GM21717 (cell line): ENCODE results near the gene UBE2Z.
A peak's percentile ranks its signal among the peaks of the same experiment; 100 is the strongest.
"Not testable (repeated sequence)": the region's sequence is repeated elsewhere in the genome, so short reads cannot be mapped to it uniquely, and the experiment has no call there.

Experiments
- ATAC-seq: cut with Tn5 transposase; IDR thresholded peaks from one replicate; pipeline ENCODE4 v1.9.1; 2021; ENCODE audit warnings: mild to moderate bottlenecking, moderate library complexity; ENCODE audit not compliant: unreplicated experiment

The UBE2Z gene

DNA sequence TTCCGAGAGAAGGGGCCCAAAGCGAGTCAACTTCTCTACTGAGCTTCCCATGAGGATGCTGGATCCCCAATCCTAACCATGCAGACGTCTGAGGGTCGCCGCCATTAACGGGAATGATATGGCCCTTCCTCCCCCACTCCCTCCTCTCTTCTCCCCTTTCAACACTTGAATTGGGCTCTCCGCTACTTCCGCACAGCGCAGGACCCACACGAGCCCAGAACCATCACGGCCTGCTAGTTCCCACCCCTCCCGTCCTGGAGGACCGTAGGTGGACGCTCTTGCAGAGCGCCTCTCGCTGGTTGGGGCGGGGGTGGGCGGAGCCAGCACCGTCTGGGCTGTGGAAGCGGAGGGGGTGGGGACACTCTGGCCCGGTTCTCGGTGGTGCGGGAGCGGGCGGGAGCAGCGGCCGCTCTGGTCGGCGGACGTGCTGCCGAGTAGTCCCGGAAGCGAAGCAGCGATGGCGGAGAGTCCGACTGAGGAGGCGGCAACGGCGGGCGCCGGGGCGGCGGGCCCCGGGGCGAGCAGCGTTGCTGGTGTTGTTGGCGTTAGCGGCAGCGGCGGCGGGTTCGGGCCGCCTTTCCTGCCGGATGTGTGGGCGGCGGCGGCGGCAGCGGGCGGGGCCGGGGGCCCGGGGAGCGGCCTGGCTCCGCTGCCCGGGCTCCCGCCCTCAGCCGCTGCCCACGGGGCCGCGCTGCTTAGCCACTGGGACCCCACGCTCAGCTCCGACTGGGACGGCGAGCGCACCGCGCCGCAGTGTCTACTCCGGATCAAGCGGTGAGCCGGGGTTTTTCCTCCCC lies at the start of gene UBE2Z:
Gene UBE2Z, plus strand, starts transcription at position 361 of the 797 bp plus-strand sequence. Its CDS starts 97 bp downstream, at position 458.
- ATAC-seq, result peak; percentile 71

DNA sequence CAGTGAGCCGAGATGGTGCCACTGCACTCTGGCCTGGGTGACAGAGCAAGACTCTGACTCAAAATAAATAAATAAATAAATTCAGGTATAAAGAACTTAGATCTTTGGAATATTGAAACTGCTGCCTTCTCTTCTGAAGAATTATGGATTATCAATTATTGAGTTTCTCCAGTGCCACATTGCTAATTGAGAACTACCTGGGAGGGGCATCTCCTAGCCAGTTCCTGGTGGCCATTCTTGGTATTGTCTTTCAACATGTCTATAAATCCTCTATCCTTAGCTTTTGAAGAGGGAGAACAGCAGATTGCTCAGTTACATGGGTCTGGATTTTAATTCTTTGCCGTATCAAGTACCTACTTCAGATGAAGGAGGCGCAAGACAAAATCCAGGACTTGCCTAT lies 48.2 kb upstream of the UBE2Z start:
- no peak for ATAC-seq

DNA sequence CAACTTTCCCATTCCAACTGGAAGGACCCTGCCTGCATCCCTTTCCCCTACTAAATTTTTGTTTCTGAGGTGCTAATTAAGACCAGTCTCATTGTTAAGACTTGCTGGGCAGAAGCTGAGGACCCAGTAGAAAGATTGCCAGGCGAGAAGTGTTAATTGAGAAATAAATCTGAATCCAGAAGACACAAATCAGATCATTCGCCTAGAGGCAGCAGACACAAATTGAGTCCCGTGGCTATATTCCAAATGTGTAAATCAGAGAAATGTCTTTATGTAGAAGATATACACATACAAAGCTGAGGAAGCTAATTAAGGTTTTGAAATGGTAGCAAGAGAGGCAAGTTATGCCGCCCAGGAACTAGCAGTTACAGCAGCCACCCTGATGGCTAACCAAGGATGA lies 47.8 kb upstream of the UBE2Z start:
- no peak for ATAC-seq

DNA sequence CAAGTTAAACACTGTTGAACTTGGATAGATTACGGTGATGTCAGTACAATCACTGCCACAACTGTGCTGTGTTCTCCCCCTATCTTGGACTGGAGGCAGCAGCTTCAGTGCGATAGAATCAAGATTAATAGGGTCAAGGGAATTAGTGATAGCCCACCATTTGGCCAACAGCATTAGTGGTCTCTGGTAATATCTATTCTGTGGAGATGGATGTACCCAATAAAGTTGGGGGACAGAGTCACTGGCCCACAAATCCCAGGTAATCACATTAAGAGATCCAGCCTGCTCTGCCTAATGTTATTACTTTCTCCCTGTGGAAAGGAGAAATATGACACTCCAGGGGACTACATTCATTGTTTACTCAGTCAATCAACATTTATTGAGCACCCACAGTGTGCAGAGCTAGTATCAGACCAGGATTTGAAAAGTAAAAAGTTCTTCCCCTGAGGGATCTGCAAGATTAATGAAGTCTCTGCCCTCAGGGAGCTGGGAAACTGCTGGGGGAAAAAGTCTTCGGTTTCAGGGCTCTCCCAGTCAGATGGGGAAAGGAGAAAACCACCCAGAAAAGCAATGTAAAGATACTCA lies 39.2 kb upstream of the UBE2Z start:
- ATAC-seq, result no peak

DNA sequence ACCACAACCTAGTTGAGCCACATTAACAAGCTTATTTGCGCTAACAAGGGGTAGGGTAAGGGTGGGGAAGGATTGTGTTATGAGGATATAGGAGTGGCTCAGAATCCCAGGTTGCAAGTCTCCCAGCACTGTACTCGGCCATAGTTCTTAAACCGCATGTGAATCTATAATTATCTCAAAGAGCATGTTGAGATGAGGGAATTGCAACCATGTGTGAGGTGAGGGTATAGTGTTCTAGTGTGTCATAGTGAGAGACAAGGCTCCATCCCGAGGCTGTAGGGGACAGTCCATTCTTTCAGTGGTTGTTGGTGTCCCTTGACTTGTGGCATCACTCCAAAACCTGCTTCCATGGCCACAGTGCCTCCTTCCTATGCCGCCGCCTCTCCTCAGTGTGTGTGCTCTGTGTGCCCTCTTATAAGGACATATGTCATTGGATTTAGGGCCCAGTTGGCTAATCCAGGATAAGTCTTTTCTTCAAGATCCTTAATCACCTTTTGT lies 38.3 kb upstream of the UBE2Z start:
- no peak for ATAC-seq

DNA sequence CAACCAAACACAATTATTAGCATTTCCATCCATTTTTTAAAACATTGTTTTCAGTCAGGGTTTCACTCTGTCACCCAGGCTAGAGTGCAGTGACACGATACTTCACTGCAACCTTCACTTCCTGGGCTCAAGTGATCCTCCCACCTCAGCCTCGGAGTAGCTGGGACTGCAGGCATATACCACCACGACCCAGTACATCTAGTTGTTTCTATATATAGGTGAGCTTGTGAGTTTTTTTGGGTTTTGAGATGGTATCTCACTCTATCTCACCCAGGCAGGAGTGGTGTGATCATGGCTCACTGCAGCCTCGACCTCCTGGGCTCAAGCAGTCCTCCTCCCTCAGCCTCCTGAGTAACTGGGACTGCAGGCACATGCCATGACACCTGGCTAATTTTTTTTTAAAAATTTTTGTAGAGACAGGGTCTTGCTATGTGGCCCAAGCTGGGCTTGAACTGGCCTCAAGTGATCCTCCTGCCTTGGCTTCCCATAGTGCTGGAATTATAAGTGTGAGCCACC lies 37.1 kb upstream of the UBE2Z start:
- no peak for ATAC-seq

DNA sequence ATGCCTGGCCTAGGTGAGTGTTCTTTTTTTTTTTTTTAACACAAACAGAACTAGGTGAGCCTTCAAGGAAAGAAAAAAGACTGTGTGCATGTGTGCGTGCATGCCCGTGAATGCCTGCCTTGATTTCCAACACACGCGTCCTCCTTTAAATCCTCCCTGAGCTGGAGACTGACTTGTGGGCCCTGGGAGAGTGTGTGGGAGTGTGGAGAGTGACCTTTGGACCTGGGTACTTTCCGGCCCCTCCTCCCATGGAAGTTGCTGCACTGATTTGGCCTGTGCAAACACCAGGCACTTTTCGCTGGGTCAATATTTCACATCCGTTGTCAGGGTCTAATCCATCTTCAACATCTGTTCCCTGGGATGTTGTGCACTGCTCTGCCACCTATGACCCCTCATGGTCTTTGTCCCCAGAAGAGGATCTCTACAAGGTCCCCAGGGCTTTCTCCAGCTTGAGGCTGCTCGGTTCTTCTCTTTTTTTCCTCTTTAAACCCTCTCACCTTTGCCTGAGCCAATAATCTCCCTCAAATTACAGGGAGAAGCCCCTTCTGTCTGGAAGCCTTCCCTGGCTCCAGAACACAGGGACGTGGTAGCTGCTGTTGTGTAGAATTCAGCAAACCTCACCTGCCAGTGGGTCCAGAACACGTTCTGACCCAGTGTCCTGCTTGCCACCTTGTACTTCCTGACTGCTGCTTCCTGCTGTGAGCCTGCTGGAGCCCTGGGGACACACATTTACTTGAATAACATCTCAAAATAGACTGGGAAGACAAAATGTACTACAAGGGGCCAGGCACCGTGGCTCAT lies 36.5 kb upstream of the UBE2Z start:
- ATAC-seq, result no peak

DNA sequence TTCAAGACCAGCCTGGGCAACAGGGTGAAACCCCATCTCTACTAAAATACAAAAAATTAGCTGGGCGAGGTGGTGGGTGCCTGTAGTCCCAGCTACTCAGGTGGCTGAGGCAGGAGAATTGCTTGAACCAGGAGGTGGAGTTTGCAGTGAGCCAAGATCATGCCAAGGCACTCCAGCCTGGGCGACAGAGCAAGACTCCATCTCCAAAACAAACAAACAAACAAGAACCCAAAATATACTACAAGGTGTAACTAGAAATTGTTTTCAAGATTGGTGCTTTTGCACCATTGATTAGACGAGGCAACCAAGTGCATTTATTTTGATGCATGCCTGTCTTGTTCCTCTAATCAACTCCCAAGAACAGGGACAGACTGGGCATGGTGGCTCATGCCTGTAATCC lies 35.8 kb upstream of the UBE2Z start:
- ATAC-seq, result not testable (repeated sequence)

DNA sequence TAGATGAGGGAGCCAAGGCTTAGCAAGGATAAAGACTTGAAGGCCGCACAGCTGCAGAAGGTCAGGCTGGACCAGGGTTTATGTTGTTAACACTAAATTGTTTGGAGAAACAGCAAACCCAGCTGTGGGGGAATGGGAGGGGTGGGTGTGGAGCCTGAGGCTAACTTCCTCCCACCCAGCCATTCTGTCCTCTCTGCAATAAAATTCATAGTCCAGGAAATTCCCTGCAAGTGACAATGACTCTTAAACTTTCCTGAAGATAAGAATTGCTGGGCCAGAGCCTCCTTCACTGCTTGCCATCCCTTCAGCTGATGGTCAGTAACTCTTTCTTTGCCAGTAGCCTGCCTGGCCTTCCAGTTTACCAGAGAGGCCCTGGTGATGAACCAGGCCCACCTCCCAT lies 35.0 kb upstream of the UBE2Z start:
- no peak for ATAC-seq

DNA sequence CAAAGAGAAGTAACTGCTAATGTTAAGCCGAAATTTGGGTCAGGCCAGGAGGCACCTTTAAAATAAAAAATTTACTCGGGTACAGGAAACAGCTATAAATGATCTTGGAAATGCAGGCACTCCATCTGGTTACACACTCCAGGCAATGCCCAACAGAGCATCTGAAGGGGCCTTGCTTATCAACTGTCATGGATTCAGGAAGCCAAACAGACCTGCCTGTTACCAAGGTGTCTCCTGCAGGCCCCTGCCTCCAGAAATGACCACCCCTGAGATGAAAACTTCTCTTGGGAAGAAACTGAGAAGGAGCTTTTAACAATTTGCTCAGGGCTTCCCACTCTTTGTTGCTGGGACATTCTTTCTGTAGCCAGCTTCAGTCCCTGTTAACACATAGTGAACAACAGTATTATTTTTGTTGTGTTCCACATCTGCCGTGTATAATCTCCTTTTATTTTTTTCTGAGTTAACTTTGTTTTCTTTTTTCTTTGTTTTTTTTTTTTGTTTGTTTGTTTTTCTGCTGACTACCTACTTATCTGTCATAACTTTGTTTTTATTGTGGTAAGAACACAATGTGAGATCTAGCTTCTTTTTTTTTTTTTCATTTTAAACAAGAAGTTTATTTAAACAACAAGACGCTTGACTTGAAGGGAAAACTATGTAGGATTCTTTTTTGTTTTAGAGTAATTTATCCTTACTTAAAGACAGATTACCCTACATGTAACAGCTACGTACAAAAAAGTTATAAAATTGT lies 34.3 kb upstream of the UBE2Z start:
- no peak for ATAC-seq

DNA sequence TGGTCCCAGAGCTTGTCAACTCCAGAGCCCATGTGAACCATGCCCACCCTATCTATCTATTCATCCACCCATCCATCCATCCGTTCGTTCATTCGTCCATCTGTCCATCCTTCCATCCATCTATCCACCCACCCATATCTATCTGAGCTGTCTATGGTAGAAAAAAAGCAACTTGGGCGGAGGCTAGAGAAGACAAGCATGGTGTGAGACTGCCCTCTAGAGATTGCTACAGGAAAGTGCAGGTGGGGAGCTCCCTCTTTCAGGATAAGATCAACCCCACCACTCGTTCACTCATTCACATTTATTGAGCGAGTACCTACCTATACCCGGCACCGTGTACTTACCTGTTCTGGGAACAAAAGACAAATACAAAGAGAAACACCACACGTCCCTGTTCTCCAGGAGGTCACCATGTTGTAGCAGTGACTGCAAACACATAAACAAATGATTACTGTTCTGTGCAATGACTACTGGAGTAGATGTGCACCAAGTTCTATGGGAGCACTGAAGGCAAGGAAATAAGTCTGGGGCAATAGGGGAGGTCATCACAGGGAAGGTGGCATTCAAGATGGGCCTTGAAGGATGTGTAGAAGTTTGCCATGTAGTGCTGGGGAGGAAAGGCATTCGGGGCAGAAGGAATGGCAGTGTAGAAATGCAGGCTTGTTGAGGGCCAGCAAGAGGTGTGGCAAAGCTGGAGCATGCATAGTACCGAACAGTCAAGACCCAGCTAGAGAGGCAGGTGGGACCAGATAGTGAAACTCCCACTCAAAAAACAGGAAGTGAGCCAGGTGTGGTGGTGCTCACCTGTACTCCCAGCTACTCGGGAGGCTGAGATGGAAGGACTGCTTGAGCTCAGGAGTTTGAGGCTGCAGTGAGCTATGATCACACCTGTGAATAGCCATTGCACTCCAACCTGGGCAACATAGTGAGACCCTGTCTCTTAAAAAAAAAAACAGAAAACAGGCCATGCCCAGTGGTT lies 29.0 kb upstream of the UBE2Z start:
- no peak for ATAC-seq

DNA sequence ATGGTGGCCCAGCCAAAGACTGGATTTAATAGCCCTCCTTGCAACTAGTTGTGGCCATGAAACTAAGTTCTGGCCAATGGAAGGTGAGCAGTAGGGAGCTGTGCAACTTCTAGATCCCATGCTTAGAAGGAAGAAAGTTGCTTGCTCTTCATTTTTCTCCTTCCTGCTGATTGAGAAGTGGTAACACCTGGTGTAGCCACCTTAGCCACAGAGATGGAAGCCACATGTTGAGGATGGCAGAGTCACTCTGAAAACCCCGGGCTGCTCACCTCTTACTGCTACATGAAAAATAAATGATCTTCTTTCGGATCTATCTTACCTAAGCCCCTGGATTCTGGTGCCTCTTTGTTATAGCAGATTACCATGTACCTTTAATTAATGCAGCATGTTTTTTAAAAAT lies 25.9 kb upstream of the UBE2Z start:
- no peak for ATAC-seq

DNA sequence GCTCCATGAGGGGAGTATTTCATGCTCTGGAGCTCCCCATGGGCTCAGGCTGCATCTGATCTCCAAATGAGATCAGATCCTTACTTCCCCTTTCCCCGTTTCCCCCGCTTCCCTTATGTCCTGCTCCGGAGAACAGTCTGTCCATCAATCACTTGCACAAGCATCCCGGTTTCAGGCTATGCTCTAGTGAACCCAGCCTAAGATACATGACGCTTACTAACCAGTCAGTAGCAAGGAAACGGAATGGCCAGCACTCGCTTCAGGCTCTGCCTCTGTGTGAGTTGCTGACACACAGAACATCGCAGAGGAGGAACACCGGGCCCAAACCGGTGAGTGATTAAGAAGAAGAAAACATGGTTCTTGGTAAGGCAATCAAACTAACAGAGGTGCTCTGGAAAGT lies 25.0 kb upstream of the UBE2Z start:
- no peak for ATAC-seq

DNA sequence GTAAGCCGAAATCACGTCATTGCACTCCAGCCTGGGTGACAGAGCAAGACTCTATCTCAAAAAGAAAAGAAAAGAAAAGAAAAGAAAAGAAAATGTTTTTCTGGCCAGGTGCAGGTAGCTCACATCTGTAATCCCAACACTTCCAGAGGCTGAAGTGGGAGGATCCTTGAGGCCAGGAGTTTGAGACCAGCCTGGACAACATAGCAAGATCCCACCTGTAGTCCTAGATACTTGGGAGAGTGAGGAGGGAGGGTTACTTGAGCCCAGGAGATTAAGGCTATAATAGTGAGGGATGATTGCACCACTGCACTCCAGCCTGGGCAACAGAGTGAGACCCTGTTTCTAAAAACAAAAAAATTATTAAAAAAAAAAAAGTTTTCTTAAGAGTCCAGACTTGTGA lies 18.1 kb upstream of the UBE2Z start:
- no peak for ATAC-seq

DNA sequence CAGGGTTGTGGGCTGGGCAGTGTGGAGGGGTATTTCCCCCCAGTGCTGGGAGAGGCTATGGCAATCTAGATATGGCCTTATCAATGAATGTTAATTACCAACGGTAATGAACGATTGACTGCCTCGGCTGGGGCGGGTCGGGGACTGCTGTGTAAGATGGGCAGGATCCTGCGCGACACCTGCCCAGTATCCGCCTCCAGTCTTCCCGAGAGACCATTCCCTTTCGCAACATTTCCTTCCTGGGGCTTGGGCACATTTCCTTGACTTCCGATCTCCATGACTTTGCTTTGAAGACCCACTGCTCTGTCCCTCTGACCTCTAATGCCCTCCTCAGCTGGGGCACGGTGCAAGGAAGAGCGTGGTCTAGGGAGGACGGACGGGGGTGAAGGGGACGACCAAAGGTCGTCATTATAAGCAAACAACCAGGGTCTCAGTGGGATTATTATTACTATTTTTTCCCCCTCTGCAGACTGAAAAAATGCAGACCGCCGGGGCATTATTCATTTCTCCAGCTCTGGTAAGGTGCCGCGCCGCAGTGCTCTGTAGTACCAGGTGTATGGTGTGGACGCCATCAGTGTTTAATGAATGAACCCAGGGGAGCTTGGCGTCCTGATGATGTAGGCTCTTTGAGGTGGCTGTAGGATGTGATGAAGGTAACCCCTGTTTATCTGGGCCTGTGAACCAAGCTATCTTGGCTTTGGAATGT lies 15.1 kb upstream of the UBE2Z start:
- peak; percentile 7 for ATAC-seq

DNA sequence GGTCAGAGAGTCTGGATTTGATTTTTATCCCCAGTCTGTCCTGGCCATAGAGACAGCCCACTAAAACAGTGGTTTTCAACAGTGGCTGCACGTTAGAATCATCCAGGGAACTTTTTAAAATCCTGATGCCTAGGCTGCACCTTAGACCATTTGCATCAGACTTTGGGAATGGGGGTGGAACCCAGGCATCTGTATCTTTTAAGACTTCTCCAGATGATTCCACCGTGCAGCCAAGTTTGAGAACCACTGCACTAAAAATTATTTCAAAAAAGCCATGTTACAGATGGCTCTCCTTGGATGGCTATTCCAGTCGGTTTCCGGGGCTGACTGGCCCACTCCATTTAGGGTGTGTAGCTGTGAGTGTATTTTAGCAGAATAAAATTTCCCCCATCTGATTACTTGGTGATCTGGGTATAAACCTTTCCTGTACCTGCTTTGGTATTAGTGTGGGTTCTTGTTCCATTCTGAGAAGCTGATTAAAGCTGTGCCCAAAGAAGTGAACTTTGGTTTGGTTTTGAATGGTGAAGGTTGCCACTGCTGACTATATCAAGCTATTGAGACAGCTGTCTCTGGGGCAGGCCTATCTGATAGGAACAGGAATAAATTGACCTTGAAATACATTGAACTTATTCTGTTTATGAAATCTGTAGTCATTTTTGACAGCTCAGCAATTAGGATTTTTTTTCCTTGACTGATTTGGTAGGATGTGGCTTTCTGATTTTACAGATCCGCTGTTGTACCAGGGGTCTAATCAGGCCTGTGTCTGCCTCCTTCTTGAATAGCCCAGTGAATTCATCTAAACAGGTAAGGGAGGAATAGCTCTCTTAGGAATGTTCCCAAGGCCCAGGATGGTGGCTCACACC lies 14.3 kb upstream of the UBE2Z start:
- no peak for ATAC-seq

DNA sequence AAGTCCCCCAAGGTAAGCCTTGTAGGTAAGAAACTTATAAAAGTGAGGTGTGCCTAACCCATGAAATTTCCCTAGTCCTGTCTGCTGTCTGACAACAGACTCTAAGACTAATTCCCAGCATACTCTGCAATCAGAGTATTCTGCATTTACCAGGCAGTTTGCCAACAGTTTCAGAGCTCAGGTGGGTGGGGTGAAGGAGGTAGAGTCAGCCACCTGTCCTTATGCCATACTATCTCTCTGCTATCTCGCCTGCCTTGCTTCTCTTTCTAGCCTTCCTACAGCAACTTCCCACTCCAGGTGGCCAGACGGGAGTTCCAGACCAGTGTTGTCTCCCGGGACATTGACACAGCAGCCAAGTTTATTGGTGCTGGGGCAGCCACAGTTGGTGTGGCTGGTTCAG lies 13.3 kb upstream of the UBE2Z start:
- no peak for ATAC-seq

DNA sequence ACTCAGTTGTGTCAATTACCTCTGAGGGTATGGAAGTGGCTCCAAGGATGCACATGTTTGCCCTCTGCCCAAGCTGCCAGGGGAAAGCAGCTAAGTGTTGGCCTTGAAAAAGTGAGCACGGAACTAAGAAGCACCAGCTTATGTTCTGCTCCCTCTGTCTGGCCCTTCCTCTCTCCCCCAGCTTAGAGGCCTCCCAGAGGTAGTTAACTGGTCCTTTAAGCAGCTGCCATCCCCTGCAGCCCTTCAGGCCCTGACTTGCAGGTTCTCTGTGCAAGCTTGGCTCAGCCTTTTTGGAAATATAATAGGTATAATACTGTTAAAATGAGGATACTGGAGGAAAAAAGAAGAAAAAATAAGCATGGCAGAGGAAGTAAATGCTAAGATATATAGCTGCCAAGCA lies 7.0 kb upstream of the UBE2Z start:
- ATAC-seq, result no peak
